Neuronal stem cell (in vitro differentiated cells): ENCODE data around the gene CCDC60.

Experiments used
- DNase-seq: peaks from one replicate; pipeline ENCODE4 v3.0.0-alpha.2; 2013; ENCODE audit warnings: low spot score
- H2AFZ ChIP-seq: one replicate; pipeline ENCODE4 v1.6.1; 2013; ENCODE audit warnings: mild to moderate bottlenecking, low read length, inconsistent platforms
- H2AK5ac ChIP-seq: 2 replicates; pipeline ENCODE4 v1.6.1; 2013; ENCODE audit warnings: low read depth, mild to moderate bottlenecking, inconsistent platforms, low read length, moderate library complexity, mixed read lengths
- H2BK120ac ChIP-seq: 2 replicates; pipeline ENCODE4 v1.6.1; 2013; ENCODE audit warnings: low read depth, mild to moderate bottlenecking, inconsistent platforms, low read length, moderate library complexity, mixed read lengths
- H2BK12ac ChIP-seq: one replicate; pipeline ENCODE4 v1.6.1; 2013; ENCODE audit warnings: low read length, inconsistent platforms
- H2BK15ac ChIP-seq: 2 replicates; pipeline ENCODE4 v1.6.1; 2013; ENCODE audit warnings: mild to moderate bottlenecking, low read length, inconsistent platforms, mixed read lengths
- H2BK5ac ChIP-seq: one replicate; pipeline ENCODE4 v1.6.1; 2013; ENCODE audit warnings: inconsistent platforms, mild to moderate bottlenecking, low read length, moderate library complexity
- H3K14ac ChIP-seq: one replicate; pipeline ENCODE4 v1.6.1; 2013; ENCODE audit warnings: low read length, inconsistent platforms
- H3K18ac ChIP-seq: 2 replicates; pipeline ENCODE4 v1.6.1; 2013; ENCODE audit warnings: low read length, inconsistent platforms
- H3K23ac ChIP-seq: 2 replicates; pipeline ENCODE4 v1.6.1; 2013; ENCODE audit warnings: low read depth, mild to moderate bottlenecking, mixed read lengths, low read length, inconsistent platforms; ENCODE audit not compliant: poor library complexity
- H3K27ac ChIP-seq: replicated peaks from 3 replicates; pipeline ENCODE4 v1.5.1; 2013; ENCODE audit warnings: low read length, inconsistent platforms
- H3K27me3 ChIP-seq, 3 experiments: 2 replicates each; pipeline ENCODE4 v1.6.1; 2013; ENCODE audit warnings: low read length in 3 of 3, mild to moderate bottlenecking in 2 of 3, inconsistent platforms in 1 of 3, low read depth in 1 of 3, mixed read lengths in 1 of 3, moderate library complexity in 1 of 3; ENCODE audit not compliant: control insufficient read depth in 3 of 3, insufficient read depth in 3 of 3
- H3K36me3 ChIP-seq, 2 donors: replicated peaks in 1 of 2; 2 replicates each; pipeline ENCODE4 v1.6.1; 2013; ENCODE audit warnings: low read length in 2 of 2; ENCODE audit not compliant: control insufficient read depth in 2 of 2, insufficient read depth in 2 of 2
- H3K4ac ChIP-seq: 2 replicates; pipeline ENCODE4 v1.6.1; 2013; ENCODE audit warnings: inconsistent platforms, mild to moderate bottlenecking, low read length, moderate library complexity
- H3K4me1 ChIP-seq, 2 donors: 1 replicate in 1 of 2; 2 replicates in 1 of 2; pipeline ENCODE4 v1.6.1; 2013; ENCODE audit warnings: low read length in 2 of 2, low read depth in 1 of 2; ENCODE audit not compliant: control insufficient read depth in 2 of 2, insufficient read depth in 1 of 2
- H3K4me2 ChIP-seq: one replicate; pipeline ENCODE4 v1.6.1; 2013; ENCODE audit warnings: mild to moderate bottlenecking, low read length, inconsistent platforms; ENCODE audit not compliant: insufficient read depth, poor library complexity, severe bottlenecking
- H3K4me3 ChIP-seq, 2 donors: 2 replicates each; pipeline ENCODE4 v1.5.1; 2013; ENCODE audit warnings: low read length in 2 of 2, mild to moderate bottlenecking in 2 of 2, inconsistent platforms in 1 of 2, moderate library complexity in 1 of 2
- H3K79me1 ChIP-seq: one replicate; pipeline ENCODE4 v1.6.1; 2013; ENCODE audit warnings: low read depth, mild to moderate bottlenecking, inconsistent platforms, low read length, moderate library complexity
- H3K9ac ChIP-seq: one replicate; pipeline ENCODE4 v1.6.1; 2013; ENCODE audit warnings: mild to moderate bottlenecking, low read depth, low read length, inconsistent platforms; ENCODE audit not compliant: poor library complexity
- H3K9me3 ChIP-seq, 2 donors: replicated peaks in 1 of 2; 2 replicates each; pipeline versions ENCODE3 to v1.6.1; 2013; ENCODE audit warnings: low read length in 2 of 2, mild to moderate bottlenecking in 2 of 2, inconsistent platforms in 1 of 2, low read depth in 1 of 2, mixed read lengths in 1 of 2, moderate library complexity in 1 of 2; ENCODE audit not compliant: control insufficient read depth in 2 of 2, insufficient read depth in 1 of 2
- H4K8ac ChIP-seq: one replicate; pipeline ENCODE4 v1.6.1; 2013; ENCODE audit warnings: low read depth, mild to moderate bottlenecking, inconsistent platforms, low read length, moderate library complexity
- H4K91ac ChIP-seq: one replicate; pipeline ENCODE4 v1.6.1; 2013; ENCODE audit warnings: low read length, low read depth, mild to moderate bottlenecking, inconsistent platforms; ENCODE audit not compliant: poor library complexity
- WGBS, 2 donors: extraction: QIAGEN DNeasy Blood & Tissue Kit; methylation state at CpG; one replicate each; pipeline ENCODE4 v1.1.7; 2013; ENCODE audit warnings: missing lambda C conversion rate in 2 of 2, mixed read lengths in 1 of 2; ENCODE audit not compliant: insufficient read length in 2 of 2, insufficient replicate concordance in 1 of 2; ENCODE audit errors: extremely low coverage in 2 of 2; 5-methylcytosine and 5-hydroxymethylcytosine counted together

CCDC60 gene

DNA sequence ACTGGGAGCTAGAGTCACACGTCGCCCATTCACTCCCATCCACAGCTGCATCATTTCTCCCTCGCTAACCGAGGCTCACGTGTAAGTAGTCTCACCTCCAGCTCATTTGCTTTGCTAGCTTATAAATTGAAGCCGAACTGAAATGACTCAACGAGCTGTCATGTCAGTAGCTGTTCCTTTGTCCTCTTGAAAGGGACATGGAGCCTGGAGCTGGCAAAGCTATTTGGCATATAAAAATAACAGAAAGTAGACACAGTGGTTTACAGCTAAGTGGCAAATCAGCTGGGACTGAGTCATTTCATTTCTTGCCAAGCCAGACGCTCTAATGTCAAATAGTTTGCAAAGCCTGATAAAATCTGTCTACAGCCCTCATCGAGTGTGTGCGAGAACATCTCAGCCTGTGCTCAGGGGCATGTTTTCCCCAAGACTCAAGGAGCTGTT is 144.6 kb downstream of the CCDC60 start:
- H3K23ac ChIP-seq: no peak overlapping the region
- no peak overlapping the region for H2BK12ac ChIP-seq
- no peak overlapping the region for H2BK15ac ChIP-seq
- H2BK5ac ChIP-seq: no peak overlapping the region
- H3K79me1 ChIP-seq: no peaks in the 10 kb centered on the region
- no peaks in the 10 kb centered on the region for H3K4me1 ChIP-seq
- H3K4me2 ChIP-seq: no peak overlapping the region
- no peak overlapping the region for H3K4me3 ChIP-seq
- H3K9ac ChIP-seq: no peak overlapping the region
- no peak overlapping the region for H2AK5ac ChIP-seq
- no peak overlapping the region for H4K8ac ChIP-seq
- H3K14ac ChIP-seq: no peak overlapping the region
- H4K91ac ChIP-seq: no peak overlapping the region
- H3K4ac ChIP-seq: no peak overlapping the region
- no peak for DNase-seq
- WGBS, 2 donors: no CpG with 5 or more reads among the region's 10 CpGs
- no peak overlapping the region for H2BK120ac ChIP-seq
- no peak overlapping the region for H3K18ac ChIP-seq
- H2AFZ ChIP-seq: no peak overlapping the region
- H3K27ac ChIP-seq: no peak overlapping the region
- no peaks in the 10 kb centered on the region for H3K36me3 ChIP-seq
- H3K27me3 ChIP-seq: no peaks in the 10 kb centered on the region
- H3K9me3 ChIP-seq: no peaks in the 10 kb centered on the region

DNA sequence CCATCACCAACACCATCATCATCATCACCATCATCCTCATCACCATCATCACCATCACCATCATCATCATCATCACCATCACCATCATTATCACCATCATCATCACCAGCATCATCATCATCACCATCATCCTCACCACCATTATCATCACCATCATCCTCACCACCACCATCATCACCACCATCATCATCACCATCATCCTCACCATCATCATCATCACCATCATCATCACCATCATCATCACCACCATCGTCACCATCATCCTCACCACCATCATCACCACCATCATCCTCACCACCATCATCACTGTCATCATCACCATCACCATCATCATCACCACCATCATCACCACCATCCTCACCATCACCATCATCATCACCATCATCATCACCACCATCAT is 146.0 kb downstream of the CCDC60 start:
- no peak overlapping the region for H2AFZ ChIP-seq
- no peak overlapping the region for H3K4me2 ChIP-seq
- no peak overlapping the region for H2AK5ac ChIP-seq
- peak overlapping the region; percentile 11 for H3K14ac ChIP-seq
- WGBS, 2 donors: 100% methylated on average over 1 of the region's 1 CpG; no CpG with 5 or more reads in 1 of the 2 donors
- no peaks in the 10 kb centered on the region for H3K4me1 ChIP-seq
- peak overlapping the region; percentile 72 for H3K9ac ChIP-seq
- no peak overlapping the region for H2BK5ac ChIP-seq
- H3K18ac ChIP-seq: no peak overlapping the region
- H3K4ac ChIP-seq: no peak overlapping the region
- no peak overlapping the region for H4K8ac ChIP-seq
- H3K23ac ChIP-seq: no peak overlapping the region
- no peak overlapping the region for H2BK120ac ChIP-seq
- no peaks in the 10 kb centered on the region for H3K9me3 ChIP-seq
- no peaks in the 10 kb centered on the region for H3K79me1 ChIP-seq
- H4K91ac ChIP-seq: no peak overlapping the region
- DNase-seq: no peak
- no peak overlapping the region for H3K27ac ChIP-seq
- no peak overlapping the region for H3K4me3 ChIP-seq
- no peak overlapping the region for H2BK12ac ChIP-seq
- no peak overlapping the region for H2BK15ac ChIP-seq
- H3K27me3 ChIP-seq: no peaks in the 10 kb centered on the region
- no peaks in the 10 kb centered on the region for H3K36me3 ChIP-seq

DNA sequence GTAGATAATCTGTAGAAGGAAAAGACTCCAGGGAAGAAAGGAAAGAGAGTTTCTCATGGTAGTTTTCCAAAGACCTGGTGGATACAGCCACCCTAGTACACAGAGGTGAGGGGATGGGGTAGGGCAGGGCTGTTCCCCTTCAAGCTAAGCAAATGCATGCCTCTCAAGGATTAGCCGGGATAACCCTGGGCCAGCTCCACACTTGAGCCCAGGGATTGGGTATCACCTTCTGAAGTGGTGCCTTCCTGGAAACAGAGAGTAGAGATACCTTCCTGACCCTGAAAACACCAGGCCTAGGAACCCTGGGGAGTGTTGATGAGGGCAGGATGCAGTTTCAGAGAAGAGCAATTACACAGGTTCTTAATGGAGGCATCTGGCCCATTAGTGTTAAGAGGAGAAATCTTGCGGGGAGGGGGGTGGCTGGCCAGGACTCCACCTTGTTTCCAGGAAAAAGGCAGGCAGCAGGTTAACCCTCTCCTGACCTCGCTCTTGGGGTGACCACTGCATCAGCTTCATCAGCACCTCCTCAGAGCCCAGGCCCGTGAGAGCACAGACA is 152.1 kb downstream of the CCDC60 start:
- Histone ChIP-seq H2AK5ac (no peak overlapping the region), H2BK5ac (no peak overlapping the region), H3K27me3 (no peaks in the 10 kb centered on the region), H2BK12ac (no peak overlapping the region), H2BK120ac (no peak overlapping the region), H4K91ac (no peak overlapping the region), H3K9me3 (no peaks in the 10 kb centered on the region), H3K23ac (no peak overlapping the region), H2AFZ (no peak overlapping the region), H4K8ac (no peak overlapping the region), H3K4me2 (no peak overlapping the region), H3K36me3 (no peaks in the 10 kb centered on the region), H3K4me3 (no peak overlapping the region), H3K14ac (peak overlapping the region; percentile 9), H3K4me1 (peaks cover 0 to 3% of the 10 kb centered on the region in 2 donors), H3K27ac (no peak overlapping the region), H3K79me1 (no peaks in the 10 kb centered on the region), H2BK15ac (no peak overlapping the region), H3K18ac (no peak overlapping the region), H3K9ac (no peak overlapping the region), H3K4ac (no peak overlapping the region)
- no peak for DNase-seq
- no CpG with 5 or more reads among the region's 4 CpGs for WGBS, 2 donors

- Histone ChIP-seq H2BK12ac (no peak overlapping the region), H3K27ac (no peak overlapping the region)
Observed at GRCh38 chr12:119491814-119492213, 157.3 kb downstream of the CCDC60 start.

More at GRCh38 chr12:119491814-119492213, 157.3 kb downstream of the CCDC60 start:
- Histone ChIP-seq H3K9ac (no peak overlapping the region), H3K79me1 (no peaks in the 10 kb centered on the region), H3K4me2 (no peak overlapping the region), H3K14ac (no peak overlapping the region), H3K27me3 (peaks cover 0 to 8% (median 0%) of the 10 kb centered on the region in 3 experiments), H4K91ac (no peak overlapping the region), H2BK15ac (no peak overlapping the region), H3K36me3 (no peaks in the 10 kb centered on the region), H2AK5ac (no peak overlapping the region), H2AFZ (no peak overlapping the region), H3K18ac (no peak overlapping the region), H2BK5ac (no peak overlapping the region), H3K23ac (no peak overlapping the region), H3K4me1 (peaks cover 0 to 1% of the 10 kb centered on the region in 2 donors), H2BK120ac (no peak overlapping the region), H3K9me3 (no peaks in the 10 kb centered on the region), H3K4me3 (no peak overlapping the region), H3K4ac (no peak overlapping the region), H4K8ac (no peak overlapping the region)
- DNase-seq: no peak
- WGBS, 2 donors: no CpG with 5 or more reads among the region's 5 CpGs
